IMR-90 (cell line): ENCODE results near the gene IFT57. TPM values are rescaled to one million over a fixed set of nuclear protein-coding genes. Genes with fewer than 3 reads are reported as not detected.

ENCODE experiments used
- ATAC-seq: fragments of 200-7000 bp; cut with Tn5 transposase; 2 replicates; pipeline ENCODE4 v1.9.1; 2020; ENCODE audit warnings: low read depth, mild to moderate bottlenecking, moderate library complexity
- BruUV-seq: library from RNA; stranded (reverse); fragments of 400-500 nt; replicated peaks from 2 replicates; lab custom pipeline; 2021; lab: Mats Ljungman, UMichigan
- CTCF ChIA-PET: fragments of 300-600 bp; formaldehyde crosslinking; extraction: SDS; loops from one replicate; lab custom pipeline; 2021; ENCODE audit warnings: antibody characterized with exemption; lab: Yijun Ruan, JAX
- POLR2A ChIA-PET: fragments of 300-600 bp; sonication (Branson Sonifier 250); formaldehyde crosslinking; loops from one replicate; lab custom pipeline; 2022; ENCODE audit warnings: antibody characterized with exemption; ENCODE audit not compliant: unreplicated experiment; lab: Charles Lee
- DNase-seq: peaks from one replicate; pipeline ENCODE4 v3.0.0; 2013
- H2AFZ ChIP-seq: replicated peaks from 2 replicates; pipeline ENCODE3; 2013; ENCODE audit warnings: low read length, mild to moderate bottlenecking; ENCODE audit not compliant: poor library complexity
- H2AK5ac ChIP-seq: 2 replicates; pipeline ENCODE4 v1.6.1; 2013; ENCODE audit warnings: low read depth, low read length, inconsistent platforms
- H2AK9ac ChIP-seq: replicated peaks from 2 replicates; pipeline ENCODE3; 2013; ENCODE audit warnings: mild to moderate bottlenecking, low read depth, low read length, moderate library complexity; ENCODE audit not compliant: poor library complexity
- H2BK120ac ChIP-seq: 2 replicates; pipeline ENCODE4 v1.6.1; 2013; ENCODE audit warnings: low read depth, low read length, inconsistent platforms
- H2BK15ac ChIP-seq: 3 replicates; pipeline ENCODE4 v1.6.1; 2013; ENCODE audit warnings: low read depth, low read length, inconsistent platforms
- H2BK20ac ChIP-seq: 2 replicates; pipeline ENCODE4 v1.6.1; 2013; ENCODE audit warnings: low read depth, mild to moderate bottlenecking, inconsistent platforms, low read length, moderate library complexity
- H2BK5ac ChIP-seq: 2 replicates; pipeline ENCODE4 v1.6.1; 2013; ENCODE audit warnings: mild to moderate bottlenecking, low read depth, low read length, inconsistent platforms; ENCODE audit not compliant: poor library complexity, severe bottlenecking
- H3K14ac ChIP-seq: replicated peaks from 2 replicates; pipeline ENCODE4 v1.6.1; 2013; ENCODE audit warnings: low read depth, low read length, inconsistent platforms
- H3K18ac ChIP-seq: 2 replicates; pipeline ENCODE4 v1.6.1; 2013; ENCODE audit warnings: low read depth, low read length, control low read depth
- H3K23ac ChIP-seq: 2 replicates; pipeline ENCODE4 v1.6.1; 2013; ENCODE audit warnings: low read depth, low read length, inconsistent platforms
- H3K27ac ChIP-seq: 2 replicates; pipeline ENCODE4 v1.5.1; 2013; ENCODE audit warnings: mild to moderate bottlenecking, control low read depth, low read length; ENCODE audit not compliant: insufficient read depth
- H3K27me3 ChIP-seq: 2 replicates; pipeline ENCODE4 v1.6.1; 2013; ENCODE audit warnings: low read length; ENCODE audit not compliant: control insufficient read depth, insufficient read depth
- H3K36me3 ChIP-seq: 2 replicates; pipeline ENCODE4 v1.6.1; 2013; ENCODE audit warnings: low read length, mixed read lengths; ENCODE audit not compliant: control insufficient read depth, insufficient read depth
- H3K4ac ChIP-seq: 2 replicates; pipeline ENCODE4 v1.6.1; 2013; ENCODE audit warnings: low read depth, low read length, inconsistent platforms
- H3K4me1 ChIP-seq: 2 replicates; pipeline ENCODE4 v1.6.1; 2013; ENCODE audit warnings: low read length, mixed read lengths; ENCODE audit not compliant: control insufficient read depth, insufficient read depth
- H3K4me2 ChIP-seq: 2 replicates; pipeline ENCODE4 v1.6.1; 2013; ENCODE audit warnings: low read depth, mild to moderate bottlenecking, control low read depth, low read length, moderate library complexity
- H3K4me3 ChIP-seq: 2 replicates; pipeline ENCODE4 v1.5.1; 2013; ENCODE audit warnings: low read depth, mild to moderate bottlenecking, control low read depth, low read length, moderate library complexity; ENCODE audit not compliant: insufficient read depth
- H3K56ac ChIP-seq: 2 replicates; pipeline ENCODE4 v1.6.1; 2013; ENCODE audit warnings: low read length, inconsistent platforms; ENCODE audit not compliant: insufficient read depth; ENCODE audit errors: extremely low read depth
- H3K79me1 ChIP-seq, 2 experiments: 2 replicates each; pipeline ENCODE4 v1.6.1; 2013; ENCODE audit warnings: low read length in 2 of 2, inconsistent platforms in 1 of 2, low read depth in 1 of 2
- H3K9ac ChIP-seq: 2 replicates; pipeline ENCODE4 v1.6.1; 2013; ENCODE audit warnings: low read depth, low read length, control low read depth
- H3K9me1 ChIP-seq: 2 replicates; pipeline ENCODE4 v1.6.1; 2013; ENCODE audit warnings: low read length, inconsistent platforms; ENCODE audit not compliant: insufficient read depth
- H3K9me3 ChIP-seq: 2 replicates; pipeline ENCODE4 v1.6.1; 2013; ENCODE audit warnings: low read length; ENCODE audit not compliant: control insufficient read depth, insufficient read depth
- H4K20me1 ChIP-seq: 2 replicates; pipeline ENCODE4 v1.6.1; 2013; ENCODE audit warnings: low read length, inconsistent platforms; ENCODE audit not compliant: insufficient read depth
- H4K5ac ChIP-seq: 2 replicates; pipeline ENCODE4 v1.6.1; 2013; ENCODE audit warnings: mild to moderate bottlenecking, low read depth, low read length, control low read depth
- H4K8ac ChIP-seq, 2 experiments: 2 replicates each; pipeline ENCODE4 v1.6.1; 2013; ENCODE audit warnings: low read depth in 2 of 2, low read length in 2 of 2, control low read depth in 1 of 2, inconsistent platforms in 1 of 2
- H4K91ac ChIP-seq: 2 replicates; pipeline ENCODE4 v1.6.1; 2013; ENCODE audit warnings: low read depth, low read length, inconsistent platforms; ENCODE audit not compliant: insufficient read depth
- CEBPB ChIP-seq: IDR thresholded peaks from 2 replicates; pipeline ENCODE4 v1.6.1; 2012; ENCODE audit warnings: low read depth, low read length, improper control_type of control experiment
- CHD1 ChIP-seq: IDR thresholded peaks from 2 replicates; pipeline ENCODE4 v1.6.1; 2012; ENCODE audit warnings: low read depth, low read length, improper control_type of control experiment
- CTCF ChIP-seq: conservative IDR thresholded peaks from 2 replicates; pipeline ENCODE4 v1.5.1; 2012; ENCODE audit warnings: mild to moderate bottlenecking, low read depth, low read length, improper control_type of control experiment
- ELK1 ChIP-seq: fragments of 150-350 bp; IDR thresholded peaks from 2 replicates; pipeline ENCODE4 v1.6.1; 2016; ENCODE audit warnings: low read depth, mild to moderate bottlenecking, low read length, moderate library complexity, borderline replicate concordance
- FOS ChIP-seq: fragments of 150-350 bp; IDR thresholded peaks from 2 replicates; pipeline ENCODE4 v1.6.1; 2016; ENCODE audit warnings: low read depth, low read length
- MAFK ChIP-seq: IDR thresholded peaks from 2 replicates; pipeline ENCODE4 v1.6.1; 2012; ENCODE audit warnings: low read depth, low read length, improper control_type of control experiment
- MAZ ChIP-seq: IDR thresholded peaks from 2 replicates; pipeline ENCODE4 v1.6.1; 2012; ENCODE audit warnings: low read depth, mild to moderate bottlenecking, low read length, improper control_type of control experiment, moderate library complexity, borderline replicate concordance
- MXI1 ChIP-seq: IDR thresholded peaks from 2 replicates; pipeline ENCODE4 v1.6.1; 2012; ENCODE audit warnings: low read depth, mild to moderate bottlenecking, low read length, moderate library complexity, borderline replicate concordance
- NFE2L2 ChIP-seq: fragments of 150-350 bp; IDR thresholded peaks from 2 replicates; pipeline ENCODE4 v1.6.1; 2016; ENCODE audit warnings: low read depth, mild to moderate bottlenecking, low read length
- POLR2A ChIP-seq: IDR thresholded peaks from 2 replicates; pipeline ENCODE4 v1.6.1; 2012; ENCODE audit warnings: mild to moderate bottlenecking, low read depth, low read length
- RAD21 ChIP-seq: IDR thresholded peaks from 2 replicates; pipeline ENCODE4 v1.6.1; 2012; ENCODE audit warnings: low read length, improper control_type of control experiment
- SMC3 ChIP-seq: fragments of 150-350 bp; IDR thresholded peaks from 2 replicates; pipeline ENCODE4 v1.6.1; 2016; ENCODE audit warnings: low read depth, mild to moderate bottlenecking, antibody characterized with exemption, low read length, moderate library complexity
- WGBS, 2 experiments: methylation state at CpG; one replicate each; pipeline versions ENCODE4 v1.1.5 to v1.1.7; 2013; ENCODE audit warnings: missing lambda C conversion rate in 2 of 2; ENCODE audit not compliant: insufficient read length in 1 of 2; ENCODE audit errors: extremely low coverage in 2 of 2; 5-methylcytosine and 5-hydroxymethylcytosine counted together
- dilution Hi-C: fragments of 300-500 bp; cut with HindIII; formaldehyde crosslinking; loops from one replicate; pipeline ENCODE4 v1.14.3; 2018; ENCODE audit warnings: low sequenced_read_pairs; ENCODE audit not compliant: unreplicated experiment
- in situ Hi-C: fragments of 300-500 bp; cut with MboI; formaldehyde crosslinking; loops from 3 replicates; pipeline ENCODE4 v1.14.3; 2019; ENCODE audit warnings: low sequenced_read_pairs, inconsistent platforms, mixed read lengths
- intact Hi-C: fragments of 100-400 bp; cut with micrococcal nuclease; formaldehyde crosslinking; loops from 2 replicates; pipeline ENCODE4 v1.10.0; 2022
- polyA plus RNA-seq, 3 experiments: library from polyadenylated mRNA; depleted of rRNA; stranded (reverse); fragments of >200 nt; gene quantifications; 2 replicates each; pipeline ENCODE4 v1.2.3, GENCODE V29; 2012; ENCODE audit warnings: low replicate concordance in 1 of 3
- total RNA-seq: library from RNA; depleted of rRNA; stranded (reverse); fragments of >200 nt; gene quantifications from 2 replicates; pipeline ENCODE4 v1.2.3, GENCODE V29; 2012
- TF ChIP-seq, protein P1 (sequence below): fragments of 150-350 bp; IDR thresholded peaks from 2 replicates; pipeline ENCODE4 v1.6.1; 2017; ENCODE audit warnings: mild to moderate bottlenecking, antibody characterized with exemption, low read length, low read depth

The IFT57 gene
- total and polyA plus RNA-seq, 2 of the 4 experiments (the other 2 are of a cell fraction) = 30.0 to 35.3 TPM

DNA sequence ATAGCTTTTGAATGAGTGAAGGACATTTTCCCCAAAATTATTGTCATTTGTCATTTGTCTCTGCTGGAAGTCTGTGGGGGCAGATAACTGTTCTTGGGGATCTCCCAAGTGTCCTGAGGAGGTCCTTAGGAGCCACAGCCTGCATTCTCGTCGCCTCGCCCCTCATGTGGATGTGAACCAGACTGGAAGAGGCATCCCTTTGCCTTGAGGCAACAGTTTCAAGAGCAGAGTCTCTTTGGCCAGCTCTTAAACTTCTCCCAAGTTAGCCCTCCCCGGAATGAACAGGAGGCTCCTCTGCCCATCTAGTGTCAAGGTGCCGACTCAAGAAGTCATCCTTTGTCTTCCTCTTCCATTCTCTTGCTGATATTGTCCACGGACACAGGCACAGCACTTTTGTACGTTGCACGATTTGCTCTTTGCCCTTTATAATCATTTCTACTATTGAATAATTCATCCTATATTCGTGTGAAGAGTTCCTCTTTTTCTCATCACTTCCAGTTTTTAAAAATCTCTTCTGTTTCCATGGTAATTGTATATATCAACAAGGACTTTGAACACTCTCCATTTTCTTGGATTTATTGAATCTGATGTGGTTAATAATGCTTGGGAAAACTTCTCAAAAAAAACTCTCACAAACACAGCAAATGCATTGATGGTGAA lies 90.6 kb downstream of the IFT57 start:
- Histone ChIP-seq H2BK15ac (peak overlapping the region; percentile 99), H3K4ac (peak overlapping the region; percentile 99), H3K4me3 (no peak overlapping the region), H2BK5ac (peak overlapping the region; percentile 93), H3K4me1 (peaks cover 26% of the 10 kb centered on the region), H2AK9ac (peak overlapping the region; percentile 2), H3K56ac (peak overlapping the region; percentile 76; the same call in 1 of the 2 replicates), H3K14ac (peak overlapping the region; percentile 96), H4K8ac (peak overlapping the region; percentile 84 to 96), H3K4me2 (peak overlapping the region; percentile 54), H3K79me1 (peaks cover 0 to 8% of the 10 kb centered on the region in 2 experiments; a peak in 1 of 4 replicates), H2BK120ac (peak overlapping the region; percentile 100), H3K18ac (peak overlapping the region; percentile 99), H3K9me3 (no peaks in the 10 kb centered on the region), H3K9ac (no peak overlapping the region), H3K36me3 (no peaks in the 10 kb centered on the region), H2BK20ac (peak overlapping the region; percentile 98), H3K27ac (peak overlapping the region; percentile 95), H3K9me1 (peaks cover 19% of the 10 kb centered on the region), H4K5ac (peak overlapping the region; percentile 96), H4K91ac (peak overlapping the region; percentile 99), H2AFZ (peak overlapping the region; percentile 11), H4K20me1 (no peaks in the 10 kb centered on the region), H3K23ac (peak overlapping the region; percentile 99), H3K27me3 (no peaks in the 10 kb centered on the region), H2AK5ac (peak overlapping the region; percentile 99)
- BruUV-seq = no TSS peak
- no peak for TF ChIP-seq FOS
- no peak for TF ChIP-seq RAD21
- no peak for TF ChIP-seq MAFK
- TF ChIP-seq CHD1 = no peak
- TF ChIP-seq CTCF = no peak
- TF ChIP-seq, protein P1, sequence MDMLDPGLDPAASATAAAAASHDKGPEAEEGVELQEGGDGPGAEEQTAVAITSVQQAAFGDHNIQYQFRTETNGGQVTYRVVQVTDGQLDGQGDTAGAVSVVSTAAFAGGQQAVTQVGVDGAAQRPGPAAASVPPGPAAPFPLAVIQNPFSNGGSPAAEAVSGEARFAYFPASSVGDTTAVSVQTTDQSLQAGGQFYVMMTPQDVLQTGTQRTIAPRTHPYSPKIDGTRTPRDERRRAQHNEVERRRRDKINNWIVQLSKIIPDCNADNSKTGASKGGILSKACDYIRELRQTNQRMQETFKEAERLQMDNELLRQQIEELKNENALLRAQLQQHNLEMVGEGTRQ = no peak
- TF ChIP-seq ELK1 = no peak
- TF ChIP-seq MAZ = no peak
- TF ChIP-seq MXI1 = no peak
- no peak for TF ChIP-seq CEBPB
- no peak for TF ChIP-seq NFE2L2
- no peak for TF ChIP-seq SMC3
- TF ChIP-seq POLR2A = no peak
- ChIA-PET POLR2A (interaction anchor here (0.6 kb wide), 1 partner anchor 90 kb away, joined by 4 read pairs; no protein-coding TSS in a partner anchor), CTCF (no interaction called here)
- dilution Hi-C loops = no loop called here
- WGBS, 2 experiments = 87% methylated on average over 3 of the region's 9 CpGs; no CpG with 5 or more reads in 1 of the 2 experiments
- no peak for DNase-seq
- in situ Hi-C loops = no loop called here
- no peak for ATAC-seq
- intact Hi-C loops = loop anchor here (2.0 to 5.0 kb wide), 2 partner anchors 41 to 91 kb away; partner anchors contain the start of genes CD47 and IFT57
